Measurements from ENCODE around the gene IGF2R. TPM values are rescaled to one million over a fixed set of nuclear protein-coding genes. Genes with fewer than 3 reads are reported as not detected.
A peak's percentile ranks its signal among the peaks of the same experiment; 100 is the strongest.

Gene IGF2R
- total and polyA plus RNA-seq, 4 experiments from 2014 or later: 4.5 to 79.2 (median 48.1) TPM

GRCh38 chr6:160104821-160105517, 136.1 kb downstream of the IGF2R start:
- Mint-ChIP-seq H3K36me3 (peaks cover 56 to 63% of the 10 kb centered on the region in 2 donors), H3K27ac (peak overlapping the region in 2 of 7 donors; percentile 68 to 71)

GRCh38 chr6:160106010-160106409, 137.1 kb downstream of the IGF2R start:
- Histone ChIP-seq H3K9me3 (ENCODE audit: control insufficient read depth in 1 of 2, low read length in 2 of 2) (no peaks in the 10 kb centered on the region), H3K36me3 (ENCODE audit: insufficient read depth, low read length) (peaks cover 36% of the 10 kb centered on the region), H3K4me3 (ENCODE audit: low read length in 2 of 2) (no peak overlapping the region), H3K4me1 (ENCODE audit: insufficient read depth, low read length) (no peaks in the 10 kb centered on the region), H3K27me3 (ENCODE audit: insufficient read depth, low read length) (no peaks in the 10 kb centered on the region), H3K27ac (ENCODE audit: low read depth, low read length) (no peak overlapping the region)
- H3K9me3 Mint-ChIP-seq: peaks cover 0 to 2% (median 0%) of the 10 kb centered on the region in 8 donors
- H3K27me3 Mint-ChIP-seq: no peaks in the 10 kb centered on the region
- CTCF ChIA-PET (ENCODE audit: partially characterized antibody): no interaction called here
- intact Hi-C loops (cut with micrococcal nuclease): no loop called here
- POLR2A ChIA-PET (ENCODE audit: partially characterized antibody): no interaction called here
- H3K36me3 Mint-ChIP-seq: peaks cover 57% of the 10 kb centered on the region in 2 donors
- DNase-seq: no peak
- H3K4me3 Mint-ChIP-seq: no peak overlapping the region
- H3K4me1 Mint-ChIP-seq: peaks cover 6 to 17% (median 9%) of the 10 kb centered on the region in 4 donors
- peak overlapping the region in 1 of 7 donors; percentile 5 for H3K27ac Mint-ChIP-seq

More at GRCh38 chr6:160104821-160105517, 136.1 kb downstream of the IGF2R start:
- intact Hi-C loops (cut with micrococcal nuclease): loop anchor here (5.0 kb wide), 1 partner anchor 413 kb away; the partner anchor contains the start of gene SOD2
- no peak overlapping the region for H3K4me3 Mint-ChIP-seq
- H3K9me3 Mint-ChIP-seq: peaks cover 0 to 2% (median 0%) of the 10 kb centered on the region in 8 donors
- DNase-seq: no peak
- H3K4me3 ChIP-seq (ENCODE audit: low read length in 2 of 2): no peak overlapping the region
- no peaks in the 10 kb centered on the region for H3K4me1 ChIP-seq (ENCODE audit: insufficient read depth, low read length)
- no peaks in the 10 kb centered on the region for H3K27me3 ChIP-seq (ENCODE audit: insufficient read depth, low read length)
- ChIA-PET CTCF (ENCODE audit: partially characterized antibody) (interaction anchor here (0.6 kb wide), 1 partner anchor 917 kb away, joined by 3 read pairs; no protein-coding TSS in a partner anchor), POLR2A (ENCODE audit: partially characterized antibody) (no interaction called here)
- H3K36me3 ChIP-seq (ENCODE audit: insufficient read depth, low read length): peaks cover 36% of the 10 kb centered on the region
- H3K9me3 ChIP-seq (ENCODE audit: control insufficient read depth in 1 of 2, low read length in 2 of 2): no peaks in the 10 kb centered on the region
- H3K27ac ChIP-seq (ENCODE audit: low read depth, low read length): no peak overlapping the region
- H3K4me1 Mint-ChIP-seq: peaks cover 6 to 23% (median 12%) of the 10 kb centered on the region in 4 donors
- H3K27me3 Mint-ChIP-seq: no peaks in the 10 kb centered on the region

- Mint-ChIP-seq H3K9me3 (peaks cover 0 to 2% (median 0%) of the 10 kb centered on the region in 8 donors), H3K27me3 (no peaks in the 10 kb centered on the region), H3K4me3 (no peak overlapping the region), H3K36me3 (peaks cover 52 to 55% of the 10 kb centered on the region in 2 donors), H3K4me1 (peaks cover 6 to 17% (median 9%) of the 10 kb centered on the region in 4 donors), H3K27ac (peak overlapping the region in 3 of 7 donors; percentile 1 to 52 (median 36))
- H3K36me3 ChIP-seq (ENCODE audit: insufficient read depth, low read length): peaks cover 36% of the 10 kb centered on the region
- H3K4me3 ChIP-seq (ENCODE audit: low read length in 2 of 2): no peak overlapping the region
- ChIA-PET POLR2A (ENCODE audit: partially characterized antibody) (no interaction called here), CTCF (ENCODE audit: partially characterized antibody) (no interaction called here)
- no peaks in the 10 kb centered on the region for H3K4me1 ChIP-seq (ENCODE audit: insufficient read depth, low read length)
- no peak for DNase-seq
- H3K27me3 ChIP-seq (ENCODE audit: insufficient read depth, low read length): no peaks in the 10 kb centered on the region
- no peaks in the 10 kb centered on the region for H3K9me3 ChIP-seq (ENCODE audit: control insufficient read depth in 1 of 2, low read length in 2 of 2)
- no peak overlapping the region for H3K27ac ChIP-seq (ENCODE audit: low read depth, low read length)
- intact Hi-C loops (cut with micrococcal nuclease): no loop called here
Measured at GRCh38 chr6:160106701-160107100, 137.8 kb downstream of the IGF2R start.

- no peak overlapping the region for H3K27ac ChIP-seq (ENCODE audit: low read depth, low read length)
- H3K4me3 ChIP-seq (ENCODE audit: low read length in 2 of 2): no peak overlapping the region
- peaks cover 24% of the 10 kb centered on the region for H3K36me3 ChIP-seq (ENCODE audit: insufficient read depth, low read length)
- H3K27me3 ChIP-seq (ENCODE audit: insufficient read depth, low read length): no peaks in the 10 kb centered on the region
- H3K36me3 Mint-ChIP-seq: peaks cover 47 to 53% of the 10 kb centered on the region in 2 donors
- no peak overlapping the region for H3K4me3 Mint-ChIP-seq
- peaks cover 6 to 17% (median 9%) of the 10 kb centered on the region in 4 donors for H3K4me1 Mint-ChIP-seq
- DNase-seq: no peak
- no peaks in the 10 kb centered on the region for H3K4me1 ChIP-seq (ENCODE audit: insufficient read depth, low read length)
- peaks cover 0 to 2% (median 0%) of the 10 kb centered on the region in 8 donors for H3K9me3 Mint-ChIP-seq
- peak overlapping the region in 2 of 7 donors; percentile 77 to 79 for H3K27ac Mint-ChIP-seq
- intact Hi-C loops (cut with micrococcal nuclease): no loop called here
- CTCF ChIA-PET (ENCODE audit: partially characterized antibody): interaction anchor here (1.6 kb wide), 1 partner anchor 244 kb away, joined by 3 read pairs; no protein-coding TSS in a partner anchor
- no peaks in the 10 kb centered on the region for H3K9me3 ChIP-seq (ENCODE audit: control insufficient read depth in 1 of 2, low read length in 2 of 2)
- POLR2A ChIA-PET (ENCODE audit: partially characterized antibody): no interaction called here
- H3K27me3 Mint-ChIP-seq: no peaks in the 10 kb centered on the region
Measured at GRCh38 chr6:160108077-160108476, 139.2 kb downstream of the IGF2R start.

GRCh38 chr6:160110586-160111123, 141.8 kb downstream of the IGF2R start:
- H3K9me3 Mint-ChIP-seq: peaks cover 0 to 2% (median 0%) of the 10 kb centered on the region in 8 donors
- Histone ChIP-seq H3K4me3 (ENCODE audit: low read length in 2 of 2) (no peak overlapping the region), H3K4me1 (ENCODE audit: insufficient read depth, low read length) (no peaks in the 10 kb centered on the region), H3K36me3 (ENCODE audit: insufficient read depth, low read length) (no peaks in the 10 kb centered on the region), H3K9me3 (ENCODE audit: control insufficient read depth in 1 of 2, low read length in 2 of 2) (no peaks in the 10 kb centered on the region), H3K27ac (ENCODE audit: low read depth, low read length) (no peak overlapping the region), H3K27me3 (ENCODE audit: insufficient read depth, low read length) (no peaks in the 10 kb centered on the region)
- H3K4me1 Mint-ChIP-seq: peaks cover 6 to 12% (median 9%) of the 10 kb centered on the region in 4 donors
- intact Hi-C loops (cut with micrococcal nuclease): no loop called here
- H3K27ac Mint-ChIP-seq: peak overlapping the region in 2 of 7 donors; percentile 1 to 62
- H3K27me3 Mint-ChIP-seq: no peaks in the 10 kb centered on the region
- ChIA-PET CTCF (ENCODE audit: partially characterized antibody) (interaction anchor here (0.8 kb wide), 1 partner anchor 15 kb away, joined by 3 read pairs; no protein-coding TSS in a partner anchor), POLR2A (ENCODE audit: partially characterized antibody) (no interaction called here)
- H3K36me3 Mint-ChIP-seq: peaks cover 33 to 40% of the 10 kb centered on the region in 2 donors
- DNase-seq: no peak
- no peak overlapping the region for H3K4me3 Mint-ChIP-seq

GRCh38 chr6:160111806-160112205, 142.9 kb downstream of the IGF2R start:
- Mint-ChIP-seq H3K27ac (peak overlapping the region in 1 of 7 donors; percentile 48), H3K9me3 (peaks cover 0 to 4% (median 0%) of the 10 kb centered on the region in 8 donors), H3K4me3 (no peak overlapping the region), H3K27me3 (no peaks in the 10 kb centered on the region), H3K4me1 (peaks cover 5 to 12% (median 8%) of the 10 kb centered on the region in 4 donors), H3K36me3 (peaks cover 26 to 35% of the 10 kb centered on the region in 2 donors)
- no peak overlapping the region for H3K4me3 ChIP-seq (ENCODE audit: low read length in 2 of 2)
- ChIA-PET POLR2A (ENCODE audit: partially characterized antibody) (no interaction called here), CTCF (ENCODE audit: partially characterized antibody) (no interaction called here)
- DNase-seq: no peak
- no peaks in the 10 kb centered on the region for H3K27me3 ChIP-seq (ENCODE audit: insufficient read depth, low read length)
- H3K27ac ChIP-seq (ENCODE audit: low read depth, low read length): no peak overlapping the region
- no peaks in the 10 kb centered on the region for H3K4me1 ChIP-seq (ENCODE audit: insufficient read depth, low read length)
- no peaks in the 10 kb centered on the region for H3K36me3 ChIP-seq (ENCODE audit: insufficient read depth, low read length)
- intact Hi-C loops (cut with micrococcal nuclease): no loop called here
- no peaks in the 10 kb centered on the region for H3K9me3 ChIP-seq (ENCODE audit: control insufficient read depth in 1 of 2, low read length in 2 of 2)

GRCh38 chr6:160112628-160113299, 143.9 kb downstream of the IGF2R start:
- ChIA-PET CTCF (ENCODE audit: partially characterized antibody) (no interaction called here), POLR2A (ENCODE audit: partially characterized antibody) (no interaction called here)
- Mint-ChIP-seq H3K9me3 (peaks cover 0 to 4% (median 0%) of the 10 kb centered on the region in 8 donors), H3K36me3 (peaks cover 27 to 34% of the 10 kb centered on the region in 2 donors), H3K4me3 (no peak overlapping the region), H3K27ac (peak overlapping the region in 1 of 7 donors; percentile 66), H3K4me1 (peaks cover 5 to 11% (median 7%) of the 10 kb centered on the region in 4 donors), H3K27me3 (no peaks in the 10 kb centered on the region)
- H3K9me3 ChIP-seq (ENCODE audit: control insufficient read depth in 1 of 2, low read length in 2 of 2): no peaks in the 10 kb centered on the region
- no peak for DNase-seq
- intact Hi-C loops (cut with micrococcal nuclease): no loop called here
- H3K27me3 ChIP-seq (ENCODE audit: insufficient read depth, low read length): no peaks in the 10 kb centered on the region
- no peaks in the 10 kb centered on the region for H3K4me1 ChIP-seq (ENCODE audit: insufficient read depth, low read length)
- H3K27ac ChIP-seq (ENCODE audit: low read depth, low read length): no peak overlapping the region
- H3K36me3 ChIP-seq (ENCODE audit: insufficient read depth, low read length): no peaks in the 10 kb centered on the region
- H3K4me3 ChIP-seq (ENCODE audit: low read length in 2 of 2): no peak overlapping the region

All from CD4-positive, alpha-beta memory T cell (primary cell).